HepG2 (cell line): ENCODE measurements around the gene TMEM217. TPM values are rescaled to one million over a fixed set of nuclear protein-coding genes. Genes with fewer than 3 reads are reported as not detected.

Experiments used
- ARID2 ChIP-seq: sonication (generic); formaldehyde crosslinking; IDR thresholded peaks from 2 replicates; pipeline ENCODE4 v1.8.1; 2022; ENCODE audit warnings: mild to moderate bottlenecking, missing genetic modification reagents, borderline replicate concordance
- ATF1 ChIP-seq: IDR thresholded peaks from 2 replicates; pipeline ENCODE4 v1.6.1; 2016; ENCODE audit warnings: mild to moderate bottlenecking, control low read depth
- FOXJ3 ChIP-seq: sonication (generic); formaldehyde crosslinking; IDR thresholded peaks from 2 replicates; pipeline ENCODE4 v1.4.0; 2020; ENCODE audit warnings: missing genetic modification reagents, mild to moderate bottlenecking, borderline replicate concordance
- HDAC2 ChIP-seq: sonication (generic); formaldehyde crosslinking; IDR thresholded peaks from 2 replicates; pipeline ENCODE4 v1.4.0; 2020; ENCODE audit warnings: missing genetic modification reagents
- LCORL ChIP-seq, 2 experiments: fragments of 450-650 bp in 1 of 2; sonication (generic) in 1 of 2; formaldehyde crosslinking in 1 of 2; IDR thresholded peaks; 2 replicates each; pipeline versions ENCODE4 v1.5.0 to v1.6.1; 2017 to 2020; ENCODE audit warnings: antibody characterized with exemption in 1 of 2, missing genetic modification reagents in 1 of 2
- MED13 ChIP-seq: sonication (generic); formaldehyde crosslinking; IDR thresholded peaks from 2 replicates; pipeline ENCODE4 v1.5.0; 2020; ENCODE audit warnings: missing genetic modification reagents
- MTA3 ChIP-seq: sonication (generic); formaldehyde crosslinking; IDR thresholded peaks from 2 replicates; pipeline ENCODE4 v1.4.0; 2020; ENCODE audit warnings: missing genetic modification reagents
- NCOA1 ChIP-seq: sonication (generic); formaldehyde crosslinking; IDR thresholded peaks from 2 replicates; pipeline ENCODE4 v1.9.0; 2021; ENCODE audit warnings: missing genetic modification reagents
- NRL ChIP-seq: sonication (generic); formaldehyde crosslinking; IDR thresholded peaks from 2 replicates; pipeline ENCODE4 v1.5.0; 2020; ENCODE audit warnings: missing genetic modification reagents, mild to moderate bottlenecking, moderate library complexity, borderline replicate concordance
- POLR2G ChIP-seq: fragments of 200-400 bp; formaldehyde crosslinking; IDR thresholded peaks from 2 replicates; pipeline ENCODE4 v1.6.1; 2018; ENCODE audit warnings: mild to moderate bottlenecking, low read depth, low read length, moderate library complexity
- RARG ChIP-seq: sonication (generic); formaldehyde crosslinking; IDR thresholded peaks from 2 replicates; pipeline ENCODE4 v1.4.0; 2020; ENCODE audit warnings: low read depth, mild to moderate bottlenecking, missing genetic modification reagents
- RFX3 ChIP-seq: IDR thresholded peaks from 2 replicates; pipeline ENCODE4 v1.6.1; 2016; ENCODE audit warnings: missing biosample characterization, missing genetic modification reagents
- STAT5B ChIP-seq: sonication (generic); formaldehyde crosslinking; IDR thresholded peaks from 2 replicates; pipeline ENCODE4 v1.4.0; 2020; ENCODE audit warnings: missing genetic modification reagents
- SYNCRIP ChIP-seq: fragments of 200-400 bp; formaldehyde crosslinking; IDR thresholded peaks from 2 replicates; pipeline ENCODE4 v1.6.1; 2018; ENCODE audit warnings: mild to moderate bottlenecking, low read depth, low read length; ENCODE audit not compliant: insufficient read depth
- TCF12 ChIP-seq, 2 experiments: fragments of 450-650 bp in 1 of 2; sonication (generic) in 1 of 2; formaldehyde crosslinking in 1 of 2; IDR thresholded peaks; 2 replicates each; pipeline versions ENCODE4 v1.6.1 to v1.8.0; 2017 to 2022; ENCODE audit warnings: antibody characterized with exemption in 1 of 2, mild to moderate bottlenecking in 1 of 2, missing genetic modification reagents in 1 of 2, moderate library complexity in 1 of 2
- ZC3H13 ChIP-seq: sonication (generic); formaldehyde crosslinking; IDR thresholded peaks from 2 replicates; pipeline ENCODE4 v1.8.1; 2023; ENCODE audit warnings: mild to moderate bottlenecking, missing genetic modification reagents, moderate library complexity
- ZMAT3 ChIP-seq: sonication (generic); formaldehyde crosslinking; conservative IDR thresholded peaks from 2 replicates; pipeline ENCODE4 v1.7.0; 2021; ENCODE audit warnings: missing genetic modification reagents
- ZNF205 ChIP-seq: IDR thresholded peaks from 2 replicates; pipeline ENCODE4 v1.6.1; 2018; ENCODE audit warnings: missing biosample characterization, missing genetic modification reagents
- ZNF530 ChIP-seq: sonication (generic); formaldehyde crosslinking; IDR thresholded peaks from 2 replicates; pipeline ENCODE4 v1.5.0; 2020; ENCODE audit warnings: low read depth, mild to moderate bottlenecking, missing genetic modification reagents
- ZNF574 ChIP-seq: sonication (generic); formaldehyde crosslinking; IDR thresholded peaks from 2 replicates; pipeline ENCODE4 v1.4.0; 2020; ENCODE audit warnings: missing genetic modification reagents
- ZNF609 ChIP-seq: sonication (generic); formaldehyde crosslinking; IDR thresholded peaks from 2 replicates; pipeline ENCODE4 v1.4.0; 2020; ENCODE audit warnings: mild to moderate bottlenecking, missing genetic modification reagents, borderline replicate concordance
- ZNF780A ChIP-seq: sonication (generic); formaldehyde crosslinking; IDR thresholded peaks from 2 replicates; pipeline ENCODE4 v1.8.0; 2022; ENCODE audit warnings: mild to moderate bottlenecking, missing genetic modification reagents, moderate library complexity
- ZNF83 ChIP-seq: sonication (generic); formaldehyde crosslinking; IDR thresholded peaks from 2 replicates; pipeline ENCODE4 v1.4.0; 2020; ENCODE audit warnings: missing genetic modification reagents, mild to moderate bottlenecking, borderline replicate concordance
- polyA plus RNA-seq, 8 experiments: library from polyadenylated mRNA; depleted of rRNA in 3 of 8; stranded (reverse) in 7 of 8; unstranded in 1 of 8; fragments of >200 nt; fragmentation: Illumina TruSeq in 4 of 8; extraction: Trizol in 4 of 8; gene quantifications; 2 replicates each; pipeline versions ENCODE4 v1.2.1 to v1.2.3, GENCODE V29; 2011 to 2016; ENCODE audit warnings: low read depth in 4 of 8, missing spikeins in 1 of 8, mixed read lengths in 1 of 8; ENCODE audit not compliant: insufficient read depth in 1 of 8
- total RNA-seq, 5 experiments: library from RNA; depleted of rRNA; stranded (reverse); fragments of >200 nt; fragmentation: Illumina TruSeq; extraction: Trizol; gene quantifications; 2 replicates each; pipeline ENCODE4 v1.2.3, GENCODE V29; 2016; ENCODE audit warnings: low read depth in 1 of 5

The TMEM217 gene
- total and polyA plus RNA-seq, 2 of the 13 experiments (the other 11 are each of a cell fraction or from before 2014, with no cell fraction given), result 2.3 to 3.4 TPM

GRCh38 chr6:37175332-37176267 is 82.3 kb downstream of the TMEM217 start (continued):
- TF ChIP-seq ZMAT3 (CRISPR knock-in tag), result no peak
- no peak for TF ChIP-seq ARID2 (CRISPR knock-in tag)
- no peak for TF ChIP-seq HDAC2 (CRISPR knock-in tag)
- no peak for TF ChIP-seq FOXJ3 (CRISPR knock-in tag)
- TF ChIP-seq NCOA1 (CRISPR knock-in tag), result no peak
- TF ChIP-seq MED13 (CRISPR knock-in tag), result no peak
- no peak for TF ChIP-seq RARG (CRISPR knock-in tag)
- TF ChIP-seq LCORL (IDR thresholded peaks at IDR 0.05), result no peak
- peak; percentile 40; the same call in 1 of the 2 replicates for TF ChIP-seq LCORL (CRISPR knock-in tag; IDR thresholded peaks at IDR 0.05)
- TF ChIP-seq NRL, result no peak
- no peak for TF ChIP-seq ZNF530 (CRISPR knock-in tag)
- TF ChIP-seq ATF1 (CRISPR knock-in tag), result no peak
- TF ChIP-seq RFX3 (CRISPR knock-in tag), result no peak
- TF ChIP-seq STAT5B (CRISPR knock-in tag), result no peak
- TF ChIP-seq MTA3 (CRISPR knock-in tag), result no peak
- no peak for TF ChIP-seq ZNF780A (CRISPR knock-in tag)
- no peak for TF ChIP-seq TCF12 (IDR thresholded peaks at IDR 0.05)
- TF ChIP-seq TCF12 (CRISPR knock-in tag; IDR thresholded peaks at IDR 0.05), result no peak
- no peak for TF ChIP-seq ZNF83 (CRISPR knock-in tag)
- TF ChIP-seq ZC3H13 (CRISPR knock-in tag), result peak; percentile 81; the same call in 1 of the 2 replicates
- no peak for TF ChIP-seq ZNF609
- no peak for TF ChIP-seq SYNCRIP
- no peak for TF ChIP-seq ZNF205
- peak; percentile 49; the same call in 1 of the 2 replicates for TF ChIP-seq POLR2G
- no peak for TF ChIP-seq ZNF574
